GM19468 (cell line): ENCODE data around the gene RAP1GAP.

Source experiments
- ATAC-seq: cut with Tn5 transposase; IDR thresholded peaks from one replicate; pipeline ENCODE4 v1.9.1; 2021; ENCODE audit warnings: mild to moderate bottlenecking, moderate library complexity, moderate number of reproducible peaks; ENCODE audit not compliant: unreplicated experiment; ENCODE audit errors: extremely low read depth

Gene RAP1GAP

DNA sequence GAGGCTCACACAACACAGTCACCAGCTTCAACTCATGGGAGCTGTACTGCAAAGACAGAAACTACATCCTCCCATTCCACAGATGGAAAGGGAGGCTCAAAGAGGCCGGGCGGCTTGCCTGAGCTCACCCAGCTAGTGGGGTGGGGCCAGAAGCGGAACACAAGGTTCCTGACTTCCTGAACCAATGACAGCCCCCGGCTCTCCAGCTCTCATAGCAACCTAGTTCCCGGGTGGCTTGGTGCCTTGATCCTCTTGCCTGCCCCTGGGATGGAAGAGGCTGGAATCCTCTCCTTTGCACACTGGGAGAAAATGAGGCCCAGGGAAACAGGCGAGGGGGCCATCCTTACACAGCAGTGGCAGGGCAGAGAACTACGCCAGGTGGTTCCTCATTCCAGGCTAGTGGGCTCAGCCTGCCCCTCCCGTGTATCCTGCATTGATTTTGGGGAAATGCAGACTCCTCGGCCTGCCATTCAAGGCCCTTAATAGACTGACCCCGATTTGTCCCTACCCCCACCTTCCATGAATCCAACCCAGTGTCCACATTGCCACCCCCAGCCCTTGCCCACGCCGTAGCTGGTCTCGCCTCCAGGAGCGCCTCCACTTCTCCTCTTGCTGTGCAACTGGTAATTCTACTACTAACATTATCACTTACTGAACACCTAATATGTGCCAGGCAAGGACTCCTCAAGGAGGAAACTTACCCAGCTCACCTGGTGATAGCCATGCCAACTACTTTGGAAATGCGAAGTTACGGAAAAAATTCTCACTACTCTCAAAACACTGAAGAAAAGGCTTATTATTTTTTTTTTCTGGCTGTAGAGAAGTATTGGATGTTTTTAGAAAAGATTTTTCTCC lies 5.0 kb downstream of the RAP1GAP start:
- ATAC-seq, result no peak

- ATAC-seq, result no peak
Observed at GRCh38 chr1:21663248-21663950, 5.8 kb downstream of the RAP1GAP start.

DNA sequence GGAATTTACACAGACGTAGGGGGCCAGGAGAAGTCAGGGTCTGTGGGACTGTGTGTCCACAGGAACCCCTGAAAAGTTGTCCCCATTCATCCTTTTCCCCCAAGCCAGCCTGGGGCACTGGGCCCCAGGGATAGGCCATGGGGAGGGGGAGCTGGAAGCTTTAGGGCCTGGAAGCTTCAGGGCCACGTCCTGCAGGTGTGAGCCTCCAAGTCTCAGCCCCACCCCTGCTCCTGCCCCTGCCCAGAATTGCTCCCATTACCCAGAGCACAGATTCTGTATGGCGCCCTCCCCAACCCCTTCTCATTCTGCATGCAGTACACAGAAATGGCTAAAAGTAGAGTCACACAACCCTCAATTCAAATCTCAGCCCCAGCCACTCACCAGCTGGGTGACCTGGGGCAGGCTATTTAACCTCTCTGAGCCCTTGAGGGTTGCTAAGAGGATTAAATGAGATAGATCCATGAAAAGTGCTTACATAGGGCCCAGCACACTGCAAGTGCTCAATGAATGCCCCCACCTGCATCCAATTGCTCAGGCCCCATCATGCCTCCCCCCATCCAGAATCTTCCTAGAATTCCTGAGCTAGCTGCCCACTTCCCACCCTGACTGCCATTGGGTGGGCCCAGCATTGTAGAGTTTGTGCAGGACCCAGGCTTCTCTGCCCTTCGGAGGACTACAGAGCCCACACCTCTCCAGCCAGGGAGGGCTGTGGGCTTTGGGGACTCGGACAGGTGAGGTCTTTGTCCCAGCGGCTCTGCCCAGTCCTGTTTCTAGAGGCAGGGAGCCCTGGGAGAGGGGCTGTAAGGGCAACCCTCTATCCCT lies 6.5 kb downstream of the RAP1GAP start:
- ATAC-seq, result no peak

DNA sequence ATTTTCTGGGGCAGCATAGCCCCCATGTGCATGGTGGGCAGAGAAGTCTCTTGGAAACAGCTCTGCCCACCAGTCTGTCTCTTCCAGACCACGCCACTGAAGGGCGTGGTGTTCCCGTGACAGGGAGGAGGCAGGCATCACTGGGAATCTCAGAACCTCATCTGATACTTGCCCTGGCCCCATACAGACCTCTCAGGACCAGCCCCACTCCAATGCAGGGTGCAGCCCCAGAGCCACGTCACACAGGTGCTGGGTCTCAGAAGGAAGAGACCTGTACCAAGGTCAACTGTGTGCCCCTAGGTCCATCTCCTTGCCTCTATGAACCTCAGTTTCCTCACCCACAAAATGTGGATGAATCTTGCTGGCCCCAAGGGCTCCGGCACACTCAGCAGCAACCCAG lies 7.3 kb downstream of the RAP1GAP start:
- no peak for ATAC-seq

- ATAC-seq, result no peak
Observed at GRCh38 chr1:21659924-21660326, 9.2 kb downstream of the RAP1GAP start.

GRCh38 chr1:21659099-21659923 lies 9.8 kb downstream of the RAP1GAP start:
- no peak for ATAC-seq

DNA sequence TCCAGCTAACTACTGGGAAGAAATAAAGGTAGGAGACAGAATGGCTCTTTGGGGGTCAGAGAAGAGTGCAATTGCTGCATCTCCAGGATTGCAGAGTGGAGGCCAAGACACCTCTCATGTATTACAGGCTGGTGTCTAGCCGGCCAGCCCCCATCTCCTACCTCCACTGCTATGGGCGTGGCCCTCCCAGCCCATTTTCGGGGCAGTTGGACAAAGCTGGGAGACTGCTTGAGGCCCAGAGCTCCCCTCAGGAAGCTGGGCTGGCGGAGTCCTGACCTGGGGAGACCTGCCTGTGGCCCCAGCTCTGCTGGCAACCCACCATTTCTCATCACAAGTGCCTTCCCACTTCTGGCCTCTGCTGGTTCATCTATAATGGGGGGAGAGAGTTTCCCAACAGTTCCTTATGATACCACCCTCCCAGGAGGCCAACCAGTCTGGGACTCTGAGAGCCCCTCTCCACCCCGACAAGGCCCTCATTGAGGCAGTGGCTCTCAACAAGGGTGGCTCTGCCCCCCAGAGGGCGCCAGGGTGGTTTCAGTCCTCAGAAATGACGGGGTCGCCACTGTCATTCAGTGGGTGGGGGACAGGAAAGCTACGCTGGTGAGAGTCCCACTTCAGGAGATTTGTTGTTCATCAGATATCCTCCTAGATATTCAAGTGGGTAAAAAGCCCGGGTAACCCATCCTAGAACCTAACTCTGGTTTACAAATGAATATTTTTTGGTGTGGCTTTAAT lies 11.5 kb downstream of the RAP1GAP start:
- ATAC-seq, result no peak

GRCh38 chr1:21655748-21656147 lies 13.4 kb downstream of the RAP1GAP start:
- no peak for ATAC-seq

- no peak for ATAC-seq
Observed at GRCh38 chr1:21655259-21655658, 13.9 kb downstream of the RAP1GAP start.

DNA sequence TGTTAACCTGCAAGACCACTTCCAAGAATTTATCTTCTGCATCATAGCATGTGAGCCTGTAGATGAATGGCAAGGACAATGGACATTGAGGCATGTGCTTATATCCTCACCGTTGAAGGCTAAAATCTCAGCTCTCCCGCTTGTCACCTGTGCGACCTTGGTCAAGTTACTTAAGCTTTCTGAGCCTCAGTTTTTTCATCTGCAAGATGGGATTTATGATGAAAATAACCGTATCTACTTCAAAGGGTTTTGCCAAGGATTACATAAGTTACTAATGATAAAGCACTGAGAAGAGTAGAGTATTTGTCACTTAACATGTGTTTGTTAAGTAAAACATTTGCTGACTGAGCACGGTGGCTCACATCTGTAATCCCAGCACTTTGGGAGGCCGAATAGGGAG lies 14.9 kb downstream of the RAP1GAP start:
- no peak for ATAC-seq

DNA sequence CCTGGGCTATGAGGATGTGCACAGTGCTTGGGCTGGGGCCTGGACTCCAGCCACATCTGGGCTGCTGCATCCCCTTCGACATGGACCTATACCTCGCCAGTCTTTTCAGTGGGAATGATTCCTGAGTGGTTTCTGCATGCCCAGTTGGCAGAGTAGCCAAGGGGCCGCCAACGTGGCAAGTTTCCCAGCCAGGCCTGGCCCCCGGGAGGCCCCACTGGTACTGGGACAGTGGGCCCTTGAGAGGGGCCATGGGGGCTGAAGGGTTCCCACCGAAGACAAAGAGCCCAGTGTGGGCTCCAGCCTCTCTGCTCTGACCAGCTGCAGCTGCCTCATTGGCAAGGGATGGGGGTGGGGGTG lies 15.4 kb downstream of the RAP1GAP start:
- no peak for ATAC-seq

GRCh38 chr1:21652937-21653743 lies 16.0 kb downstream of the RAP1GAP start:
- ATAC-seq, result no peak

DNA sequence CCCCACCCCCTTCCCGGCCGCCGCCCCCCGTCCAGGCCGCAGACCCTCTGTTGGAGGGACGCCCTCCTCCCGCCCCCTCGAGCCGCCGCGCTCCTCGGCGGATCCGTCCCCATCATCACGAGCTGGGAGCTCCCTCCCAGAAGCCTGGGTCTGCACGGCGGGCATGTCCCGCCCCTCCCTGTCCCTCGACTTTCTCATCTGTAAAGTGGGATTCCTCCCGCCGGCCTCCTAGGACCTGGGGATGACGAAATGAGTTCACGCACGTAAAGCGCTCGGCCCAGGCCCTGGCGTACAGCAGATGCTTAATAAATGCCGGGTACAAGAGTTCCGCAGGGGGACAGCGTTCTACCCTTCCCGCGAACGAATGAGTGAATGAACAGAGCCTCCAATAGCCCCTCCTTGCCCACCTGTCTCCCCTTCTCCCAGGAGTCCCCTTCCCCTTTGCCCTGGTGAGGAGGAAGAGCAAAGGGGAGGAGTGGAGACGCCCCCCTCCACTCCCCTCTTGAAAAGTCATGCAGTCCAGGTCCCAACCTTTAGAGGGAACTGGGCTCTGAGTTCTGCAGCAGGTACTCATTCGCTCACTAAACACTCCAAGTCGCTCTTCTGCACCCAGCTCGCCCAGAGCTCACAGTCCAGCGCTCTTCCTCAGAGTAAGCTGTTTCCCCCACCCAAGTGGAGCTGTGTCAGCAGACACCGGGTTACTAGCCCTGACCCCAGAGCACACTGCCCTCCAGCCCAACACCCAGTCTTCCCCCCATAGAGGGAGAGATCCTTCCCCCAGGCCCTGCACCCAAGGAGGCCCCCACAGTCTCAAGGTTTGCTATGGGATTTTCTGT lies 16.8 kb downstream of the RAP1GAP start:
- ATAC-seq, result no peak

DNA sequence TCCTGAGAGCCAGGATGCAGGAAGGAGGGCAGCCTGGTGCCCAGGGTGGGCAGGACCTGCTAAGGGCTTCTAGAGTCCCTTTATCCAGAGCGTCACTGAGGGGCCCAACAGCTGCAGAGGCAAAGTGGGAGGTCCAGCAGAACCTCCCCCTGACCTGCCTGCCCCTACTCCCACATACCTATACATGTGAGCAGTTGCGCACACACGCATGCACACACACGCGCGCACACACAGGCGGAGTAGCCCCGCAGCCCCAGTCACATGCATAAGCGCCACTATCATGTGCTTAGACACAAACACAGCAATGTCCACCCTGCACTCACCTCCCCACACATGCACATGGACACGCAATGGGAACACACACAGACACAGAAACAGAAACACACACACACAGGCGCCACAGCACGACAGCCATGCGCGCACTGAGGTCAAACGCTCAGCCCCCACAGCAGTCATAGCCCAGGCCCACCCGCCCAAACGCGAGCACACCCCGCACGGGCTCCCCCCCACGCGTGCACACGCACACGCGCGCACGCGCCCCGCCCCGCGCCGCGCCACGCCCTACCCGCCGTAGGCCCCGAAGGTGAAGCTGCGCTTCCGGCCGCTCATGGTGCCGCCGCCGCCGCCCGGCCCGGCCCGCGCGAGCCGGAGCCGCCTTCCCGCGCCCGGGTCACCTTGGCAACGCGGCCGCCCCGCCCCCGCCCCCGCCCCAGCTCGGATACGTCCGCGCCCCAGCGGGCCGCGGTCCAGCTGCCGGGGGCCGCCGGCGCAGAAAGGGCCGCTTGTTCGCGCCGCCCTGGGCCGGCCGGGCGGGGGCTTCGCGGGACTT lies 17.7 kb downstream of the RAP1GAP start:
- no peak for ATAC-seq

GRCh38 chr1:21650400-21650799 lies 18.8 kb downstream of the RAP1GAP start:
- no peak for ATAC-seq

- no peak for ATAC-seq
Observed at GRCh38 chr1:21649315-21649714, 19.8 kb downstream of the RAP1GAP start.

DNA sequence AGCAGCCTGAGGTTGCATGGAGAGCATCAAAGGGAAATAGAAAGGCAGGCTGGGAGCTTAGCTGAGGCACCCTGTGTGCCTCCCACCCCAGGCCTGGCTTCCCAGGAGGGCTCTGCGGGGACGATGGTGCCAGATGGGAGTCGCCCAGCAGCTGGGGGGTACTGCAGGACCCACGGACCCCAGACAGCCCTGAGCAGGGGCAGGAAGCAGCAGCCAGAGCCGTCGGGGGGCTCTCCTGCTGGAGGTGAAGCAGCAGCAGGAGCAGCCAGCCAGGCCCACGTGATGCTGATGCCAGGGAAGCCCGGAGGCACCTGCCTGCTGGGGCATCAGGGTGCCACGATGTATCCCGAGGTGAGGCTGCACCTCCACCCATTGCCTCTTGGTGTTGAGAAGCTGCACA lies 20.4 kb downstream of the RAP1GAP start:
- ATAC-seq, result no peak
